ENCODE measurements around the gene OR8H3.

The OR8H3 gene

DNA sequence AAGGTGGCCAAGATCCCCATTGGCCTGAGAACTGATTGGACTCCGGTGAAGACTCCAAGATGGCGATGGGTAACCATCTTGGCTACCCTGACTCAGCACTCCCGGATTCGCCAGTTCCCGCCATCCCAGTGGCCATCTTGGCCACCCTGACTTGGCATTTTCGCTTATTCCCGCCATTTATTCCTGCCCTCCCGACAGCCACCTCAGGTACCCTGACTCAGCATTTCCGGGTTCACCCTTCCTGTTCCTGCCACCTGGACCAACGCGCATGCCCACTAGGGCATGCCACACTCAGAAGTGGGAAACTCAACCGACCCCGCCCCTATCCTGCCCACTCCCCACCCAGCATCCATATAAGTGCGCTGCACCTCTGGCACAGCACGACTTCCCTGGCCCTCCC lies 30.2 kb downstream of the OR8H3 start:
- Histone ChIP-seq H3K27ac (ENCODE audit: low read depth, low read length) (no peak overlapping the region), H3K9me3 (ENCODE audit: insufficient read depth, low read length) (no peaks in the 10 kb centered on the region), H3K4me2 (ENCODE audit: low read depth, low read length, poor library complexity, severe bottlenecking) (no peak overlapping the region), H4K20me1 (ENCODE audit: low read depth, low read length) (no peaks in the 10 kb centered on the region), H3F3A (ENCODE audit: insufficient read depth) (no peaks in the 10 kb centered on the region), H3K79me2 (ENCODE audit: insufficient read depth, low read length) (no peaks in the 10 kb centered on the region), H3K9me2 (replicated peaks; ENCODE audit: insufficient read depth, low read length) (no peaks in the 10 kb centered on the region), H3K9ac (ENCODE audit: low read length) (no peak overlapping the region), H3K27me3 (ENCODE audit: low read length) (no peaks in the 10 kb centered on the region), H3K36me3 (ENCODE audit: low read length) (no peaks in the 10 kb centered on the region), H3K4me3 (ENCODE audit: insufficient read depth, low read length, poor library complexity, severe bottlenecking) (no peak overlapping the region), H2AFZ (ENCODE audit: low read depth, low read length, severe bottlenecking) (no peak overlapping the region)
- no peak for TF ChIP-seq EZH2phosphoT487 (conservative IDR thresholded peaks at IDR 0.05; ENCODE audit: low read length)
- TF ChIP-seq, protein P1, sequence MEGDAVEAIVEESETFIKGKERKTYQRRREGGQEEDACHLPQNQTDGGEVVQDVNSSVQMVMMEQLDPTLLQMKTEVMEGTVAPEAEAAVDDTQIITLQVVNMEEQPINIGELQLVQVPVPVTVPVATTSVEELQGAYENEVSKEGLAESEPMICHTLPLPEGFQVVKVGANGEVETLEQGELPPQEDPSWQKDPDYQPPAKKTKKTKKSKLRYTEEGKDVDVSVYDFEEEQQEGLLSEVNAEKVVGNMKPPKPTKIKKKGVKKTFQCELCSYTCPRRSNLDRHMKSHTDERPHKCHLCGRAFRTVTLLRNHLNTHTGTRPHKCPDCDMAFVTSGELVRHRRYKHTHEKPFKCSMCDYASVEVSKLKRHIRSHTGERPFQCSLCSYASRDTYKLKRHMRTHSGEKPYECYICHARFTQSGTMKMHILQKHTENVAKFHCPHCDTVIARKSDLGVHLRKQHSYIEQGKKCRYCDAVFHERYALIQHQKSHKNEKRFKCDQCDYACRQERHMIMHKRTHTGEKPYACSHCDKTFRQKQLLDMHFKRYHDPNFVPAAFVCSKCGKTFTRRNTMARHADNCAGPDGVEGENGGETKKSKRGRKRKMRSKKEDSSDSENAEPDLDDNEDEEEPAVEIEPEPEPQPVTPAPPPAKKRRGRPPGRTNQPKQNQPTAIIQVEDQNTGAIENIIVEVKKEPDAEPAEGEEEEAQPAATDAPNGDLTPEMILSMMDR (IDR thresholded peaks at IDR 0.05; ENCODE audit: insufficient read depth, low read length, poor library complexity, severe bottlenecking) = no peak

GRCh38 chr11:56160217-56160616 lies 38.0 kb downstream of the OR8H3 start, which contains the start of gene OR8K5:
OR8K5 (minus strand) TSS chr11:56160317; CDS start chr11:56160317, 0 bp downstream.
- Histone ChIP-seq H3K36me3 (ENCODE audit: low read length) (no peaks in the 10 kb centered on the region), H3K9me3 (ENCODE audit: insufficient read depth, low read length) (no peaks in the 10 kb centered on the region), H2AFZ (ENCODE audit: low read depth, low read length, severe bottlenecking) (no peak within 1 kb of the TSS), H3K79me2 (ENCODE audit: insufficient read depth, low read length) (no peaks in the 10 kb centered on the region), H3K9me2 (replicated peaks; ENCODE audit: insufficient read depth, low read length) (no peaks in the 10 kb centered on the region), H3K4me2 (ENCODE audit: low read depth, low read length, poor library complexity, severe bottlenecking) (no peak within 1 kb of the TSS), H3K4me3 (ENCODE audit: insufficient read depth, low read length, poor library complexity, severe bottlenecking) (no peak within 1 kb of the TSS), H3K9ac (ENCODE audit: low read length) (no peak within 1 kb of the TSS), H3K27ac (ENCODE audit: low read depth, low read length) (no peak within 1 kb of the TSS), H4K20me1 (ENCODE audit: low read depth, low read length) (no peaks in the 10 kb centered on the region), H3K27me3 (ENCODE audit: low read length) (no peaks in the 10 kb centered on the region), H3F3A (ENCODE audit: insufficient read depth) (no peaks in the 10 kb centered on the region)
- TF ChIP-seq, protein P1 (IDR thresholded peaks at IDR 0.05; ENCODE audit: insufficient read depth, low read length, poor library complexity, severe bottlenecking) = no peak
- TF ChIP-seq EZH2phosphoT487 (conservative IDR thresholded peaks at IDR 0.05; ENCODE audit: low read length) = no peak

- H3K4me2 ChIP-seq (ENCODE audit: low read depth, low read length, poor library complexity, severe bottlenecking) = no peak overlapping the region
- H3K9me3 ChIP-seq (ENCODE audit: insufficient read depth, low read length) = no peaks in the 10 kb centered on the region
- no peaks in the 10 kb centered on the region for H4K20me1 ChIP-seq (ENCODE audit: low read depth, low read length)
- H3K36me3 ChIP-seq (ENCODE audit: low read length) = no peaks in the 10 kb centered on the region
- no peaks in the 10 kb centered on the region for H3K79me2 ChIP-seq (ENCODE audit: insufficient read depth, low read length)
- no peaks in the 10 kb centered on the region for H3K9me2 ChIP-seq (replicated peaks; ENCODE audit: insufficient read depth, low read length)
- H3K27ac ChIP-seq (ENCODE audit: low read depth, low read length) = no peak overlapping the region
- H3K9ac ChIP-seq (ENCODE audit: low read length) = no peak overlapping the region
- H3K27me3 ChIP-seq (ENCODE audit: low read length) = no peaks in the 10 kb centered on the region
- H3K4me3 ChIP-seq (ENCODE audit: insufficient read depth, low read length, poor library complexity, severe bottlenecking) = no peak overlapping the region
- no peak overlapping the region for H2AFZ ChIP-seq (ENCODE audit: low read depth, low read length, severe bottlenecking)
- TF ChIP-seq, protein P1 (IDR thresholded peaks at IDR 0.05; ENCODE audit: insufficient read depth, low read length, poor library complexity, severe bottlenecking) = no peak
- no peak for TF ChIP-seq EZH2phosphoT487 (conservative IDR thresholded peaks at IDR 0.05; ENCODE audit: low read length)
- no peaks in the 10 kb centered on the region for H3F3A ChIP-seq (ENCODE audit: insufficient read depth)
These were observed 41.6 kb downstream of the OR8H3 start for GRCh38 chr11:56163804-56164203.
